K562 (cell line): Measurements from ENCODE around the gene TMF1. TPM values are rescaled to one million over a fixed set of nuclear protein-coding genes. Genes with fewer than 3 reads are reported as not detected.

Experiments used
- ATAC-seq: fragments of 200-7000 bp; cut with Tn5 transposase; 3 replicates; pipeline ENCODE4 v1.9.1; 2020; ENCODE audit warnings: moderate library complexity
- BruUV-seq: library from RNA; stranded (reverse); fragments of 400-500 nt; replicated peaks from 2 replicates; lab custom pipeline; 2021; lab: Mats Ljungman, UMichigan
- CTCF ChIA-PET: fragments of 300-600 bp; formaldehyde crosslinking; extraction: SDS; loops from one replicate; lab custom pipeline; 2021; ENCODE audit warnings: low intra/inter-chr PET ratio; lab: Yijun Ruan, JAX
- POLR2A ChIA-PET: fragments of 300-600, 350-650 bp; sonication (Branson Sonifier 250); formaldehyde crosslinking; extraction: SDS; loops from one replicate; lab custom pipeline; 2021; ENCODE audit warnings: antibody characterized with exemption, inconsistent platforms; lab: Yijun Ruan, JAX
- DNase-seq, 4 experiments: peaks; one replicate each; pipeline versions ENCODE4 v3.0.0 to v3.0.0-alpha.2; 2011 to 2018; ENCODE audit warnings: low spot score in 3 of 4, mixed read lengths in 3 of 4; ENCODE audit errors: extremely low read depth in 1 of 4
- FAIRE-seq: peaks from 2 replicates; lab custom pipeline; 2011; peaks lifted over from hg19 to GRCh38; lab: Jason Lieb, UNC
- H2AFZ ChIP-seq: 2 replicates; pipeline ENCODE4 v1.6.0; 2011; ENCODE audit warnings: low read depth, low read length, control low read depth, inconsistent platforms
- H3K27ac ChIP-seq: fragments of 200-600 bp; 3 replicates; pipeline ENCODE4 v1.8.0; 2011; ENCODE audit warnings: low read depth, mild to moderate bottlenecking, control low read depth, inconsistent platforms, low read length, moderate library complexity, mixed read lengths; ENCODE audit errors: extremely low read depth
- H3K27me3 ChIP-seq, 2 experiments: fragments of 300-600 bp in 1 of 2; 2 replicates in 1 of 2; 3 replicates in 1 of 2; pipeline versions ENCODE4 v1.6.0 to v1.8.0; 2011; ENCODE audit warnings: inconsistent platforms in 2 of 2, low read length in 2 of 2, mild to moderate bottlenecking in 1 of 2, mixed read lengths in 1 of 2, moderate library complexity in 1 of 2; ENCODE audit not compliant: control insufficient read depth in 2 of 2, insufficient read depth in 2 of 2
- H3K36me3 ChIP-seq: fragments of 300-600 bp; 3 replicates; pipeline ENCODE4 v1.8.0; 2011; ENCODE audit warnings: mild to moderate bottlenecking, low read length, inconsistent platforms; ENCODE audit not compliant: control insufficient read depth, insufficient read depth
- H3K4me1 ChIP-seq, 2 experiments: fragments of 200-600 bp in 1 of 2; replicated peaks in 1 of 2; 2 replicates in 1 of 2; 3 replicates in 1 of 2; pipeline versions ENCODE4 v1.5.1 to v1.8.0; 2011; ENCODE audit warnings: inconsistent platforms in 2 of 2, low read length in 2 of 2, mild to moderate bottlenecking in 1 of 2, mixed read lengths in 1 of 2, moderate library complexity in 1 of 2; ENCODE audit not compliant: control insufficient read depth in 2 of 2, insufficient read depth in 2 of 2
- H3K4me2 ChIP-seq: 2 replicates; pipeline ENCODE4 v1.6.1; 2011; ENCODE audit warnings: low read length, control low read depth, inconsistent platforms, mixed read lengths; ENCODE audit not compliant: insufficient read depth
- H3K4me3 ChIP-seq: fragments of 200-600 bp; sonication (generic), shearing (Covaris generic); 2 replicates; pipeline ENCODE4 v1.5.1; 2016; ENCODE audit warnings: control low read depth, inconsistent platforms
- H3K79me2 ChIP-seq: fragments of 200-600 bp; 3 replicates; pipeline ENCODE4 v1.8.0; 2011; ENCODE audit warnings: low read length, inconsistent platforms; ENCODE audit not compliant: control insufficient read depth, insufficient read depth
- H3K9ac ChIP-seq, 2 experiments: 2 replicates each; pipeline versions ENCODE4 v1.6.0 to v1.6.1; 2011; ENCODE audit warnings: low read depth in 2 of 2, low read length in 2 of 2, control low read depth in 1 of 2, inconsistent platforms in 1 of 2, mild to moderate bottlenecking in 1 of 2, mixed read lengths in 1 of 2; ENCODE audit not compliant: insufficient read depth in 1 of 2
- H3K9me1 ChIP-seq: one replicate; pipeline ENCODE4 v1.6.0; 2011; ENCODE audit warnings: inconsistent platforms, mild to moderate bottlenecking, low read length, moderate library complexity; ENCODE audit not compliant: control insufficient read depth, insufficient read depth
- H3K9me3 ChIP-seq: replicated peaks from 2 replicates; pipeline ENCODE4 v1.5.1; 2011; ENCODE audit warnings: low read depth, low read length, inconsistent platforms; ENCODE audit not compliant: control insufficient read depth, insufficient read depth
- H4K20me1 ChIP-seq: replicated peaks from 2 replicates; pipeline ENCODE4 v1.6.1; 2011; ENCODE audit warnings: low read length, inconsistent platforms, mixed read lengths; ENCODE audit not compliant: control insufficient read depth, insufficient read depth
- ARHGAP35 ChIP-seq: fragments of 450-650 bp; IDR thresholded peaks from 2 replicates; pipeline ENCODE4 v1.6.1; 2018; ENCODE audit not compliant: partially characterized antibody
- CBX5 ChIP-seq: IDR thresholded peaks from 2 replicates; pipeline ENCODE4 v1.6.1; 2014; ENCODE audit warnings: low read depth, borderline replicate concordance
- DPF2 ChIP-seq: fragments of 450-650 bp; IDR thresholded peaks from 2 replicates; pipeline ENCODE4 v1.6.1; 2016
- KLF10 ChIP-seq: fragments of 250-450 bp; sonication (Bioruptor Pico); IDR thresholded peaks from 2 replicates; pipeline ENCODE4 v1.6.1; 2021; ENCODE audit warnings: matching md5 sums
- MLX ChIP-seq, 2 experiments: fragments of 450-650 bp in 1 of 2; sonication (generic) in 1 of 2; formaldehyde crosslinking; conservative IDR thresholded peaks; 2 replicates each; pipeline versions ENCODE4 v1.4.0 to v1.8.1; 2020 to 2022; ENCODE audit warnings: mild to moderate bottlenecking in 1 of 2, missing genetic modification reagents in 1 of 2
- MXI1 ChIP-seq: IDR thresholded peaks from 2 replicates; pipeline ENCODE4 v1.6.1; 2011; ENCODE audit warnings: low read depth, mild to moderate bottlenecking, improper control_type of control experiment, low read length
- SRSF7 ChIP-seq: fragments of 200-400 bp; formaldehyde crosslinking; optimal IDR thresholded peaks from 2 replicates; pipeline ENCODE3; 2017; ENCODE audit warnings: mild to moderate bottlenecking, low read depth, low read length
- THAP7 ChIP-seq: fragments of 250-450 bp; sonication (Bioruptor Pico); IDR thresholded peaks from 2 replicates; pipeline ENCODE4 v1.5.0; 2021
- TOE1 ChIP-seq, 2 experiments: fragments of 450-650 bp in 1 of 2; sonication (generic) in 1 of 2; formaldehyde crosslinking in 1 of 2; IDR thresholded peaks; 2 replicates each; pipeline versions ENCODE4 v1.7.1 to v1.8.0; 2016 to 2022; ENCODE audit warnings: borderline replicate concordance in 2 of 2, mild to moderate bottlenecking in 2 of 2, antibody characterized with exemption in 1 of 2, inconsistent platforms in 1 of 2, low read depth in 1 of 2, missing genetic modification reagents in 1 of 2, moderate library complexity in 1 of 2
- ZBTB8A ChIP-seq: fragments of 450-650 bp; IDR thresholded peaks from 2 replicates; pipeline ENCODE4 v1.6.1; 2018; ENCODE audit warnings: mild to moderate bottlenecking, moderate library complexity; ENCODE audit not compliant: partially characterized antibody
- ZNF224 ChIP-seq: sonication (generic); formaldehyde crosslinking; IDR thresholded peaks from 2 replicates; pipeline ENCODE4 v1.8.0; 2022; ENCODE audit warnings: mild to moderate bottlenecking, missing genetic modification reagents
- WGBS: fragments of 100-300 bp; shearing (Covaris generic); methylation state at CpG from one replicate; pipeline ENCODE4 v1.1.6; 2016; ENCODE audit warnings: low coverage, mixed read lengths; ENCODE audit not compliant: insufficient coverage; ENCODE audit errors: missing lambda C conversion rate; 5-methylcytosine and 5-hydroxymethylcytosine counted together
- in situ Hi-C: fragments of 300-500 bp; cut with MboI; formaldehyde crosslinking; loops from 4 replicates; pipeline ENCODE4 v1.15.0; 2018; ENCODE audit warnings: inconsistent platforms, mixed read lengths
- intact Hi-C: fragments of 100-400 bp; cut with micrococcal nuclease; formaldehyde crosslinking; loops from 2 replicates; pipeline ENCODE4 v1.14.2; 2022
- polyA plus RNA-seq, 8 experiments: library from polyadenylated mRNA; depleted of rRNA in 4 of 8; stranded (reverse) in 5 of 8; unstranded in 3 of 8; fragments of >200 nt; fragmentation: Nextera tagmentation in 2 of 8; fragmentation: Illumina TruSeq in 1 of 8; extraction: Ambion mirVana in 2 of 8; extraction: Trizol in 1 of 8; gene quantifications; 2 replicates each; pipeline versions ENCODE4 v1.2.1 to v1.2.3, GENCODE V29; 2011 to 2014; ENCODE audit warnings: inconsistent platforms in 1 of 8, missing spikeins in 1 of 8
- total RNA-seq, 7 experiments: library from RNA; depleted of rRNA in 6 of 7; stranded (reverse); fragments of >200 nt in 6 of 7; fragmentation: Illumina TruSeq in 2 of 7; extraction: Trizol in 2 of 7; gene quantifications; 2 replicates each; pipeline versions ENCODE4 v1.2.1 to v1.2.3, GENCODE V29; 2011 to 2021; ENCODE audit warnings: low replicate concordance in 1 of 7
- TF ChIP-seq, protein P1 (sequence below): sonication (generic); formaldehyde crosslinking; IDR thresholded peaks from 2 replicates; pipeline ENCODE4 v1.8.1; 2022; ENCODE audit warnings: missing genetic modification reagents
- TF ChIP-seq, protein P2 (sequence below): fragments of 450-650 bp; IDR thresholded peaks from 2 replicates; pipeline ENCODE4 v1.6.1; 2016; ENCODE audit warnings: missing biosample characterization, missing genetic modification characterization
- TF ChIP-seq, protein P3 (sequence below): sonication (generic); formaldehyde crosslinking; IDR thresholded peaks from 2 replicates; pipeline ENCODE4 v1.8.0; 2022; ENCODE audit warnings: missing genetic modification reagents, mild to moderate bottlenecking, borderline replicate concordance

TMF1 gene
- total and polyA plus RNA-seq, 9 of the 15 experiments (the other 6 are each of a cell fraction or from before 2014, with no cell fraction given), result 3.1 to 13.9 (median 10.3) TPM

- intact Hi-C loops, result no loop called here
- Histone ChIP-seq H3K4me3 (no peak overlapping the region), H3K27me3 (no peaks in the 10 kb centered on the region), H3K27ac (no peak overlapping the region), H2AFZ (no peak overlapping the region), H3K36me3 (peaks cover 39% of the 10 kb centered on the region; the same call in 1 of the 3 replicates), H3K79me2 (no peaks in the 10 kb centered on the region), H3K9ac (no peak overlapping the region), H3K4me1 (peaks cover 3 to 4% of the 10 kb centered on the region in 2 experiments; a peak in 2 of 5 replicates), H3K4me2 (no peak overlapping the region), H3K9me3 (no peaks in the 10 kb centered on the region), H3K9me1 (no peaks in the 10 kb centered on the region), H4K20me1 (no peaks in the 10 kb centered on the region)
- CTCF ChIA-PET, result no interaction called here
- POLR2A ChIA-PET, result interaction anchor here (0.7 to 1.3 kb wide), 2 partner anchors 11 to 13 kb away, joined by 3 to 4 read pairs; no protein-coding TSS in a partner anchor
- no peak for DNase-seq
- FAIRE-seq, result no peak
- WGBS, result 100% methylated on average over 1 of the region's 1 CpG
- BruUV-seq, result no TSS peak
- in situ Hi-C loops, result no loop called here
- ATAC-seq, result no peak
- TF ChIP-seq, protein P1, sequence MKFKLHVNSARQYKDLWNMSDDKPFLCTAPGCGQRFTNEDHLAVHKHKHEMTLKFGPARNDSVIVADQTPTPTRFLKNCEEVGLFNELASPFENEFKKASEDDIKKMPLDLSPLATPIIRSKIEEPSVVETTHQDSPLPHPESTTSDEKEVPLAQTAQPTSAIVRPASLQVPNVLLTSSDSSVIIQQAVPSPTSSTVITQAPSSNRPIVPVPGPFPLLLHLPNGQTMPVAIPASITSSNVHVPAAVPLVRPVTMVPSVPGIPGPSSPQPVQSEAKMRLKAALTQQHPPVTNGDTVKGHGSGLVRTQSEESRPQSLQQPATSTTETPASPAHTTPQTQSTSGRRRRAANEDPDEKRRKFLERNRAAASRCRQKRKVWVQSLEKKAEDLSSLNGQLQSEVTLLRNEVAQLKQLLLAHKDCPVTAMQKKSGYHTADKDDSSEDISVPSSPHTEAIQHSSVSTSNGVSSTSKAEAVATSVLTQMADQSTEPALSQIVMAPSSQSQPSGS, result no peak
- TF ChIP-seq MXI1 (no peak), DPF2 (no peak), MLX (CRISPR knock-in tag; conservative IDR thresholded peaks at IDR 0.05) (no peak), THAP7 (no peak), SRSF7 (no peak), ARHGAP35 (no peak), CBX5 (no peak), ZNF224 (CRISPR knock-in tag) (no peak), KLF10 (CRISPR knock-in tag) (no peak), ZBTB8A (no peak), TOE1 (IDR thresholded peaks at IDR 0.05; ENCODE audit: borderline replicate concordance) (no peak), TOE1 (CRISPR knock-in tag; IDR thresholded peaks at IDR 0.05; ENCODE audit: borderline replicate concordance, low read depth) (no peak)
- TF ChIP-seq, protein P2, sequence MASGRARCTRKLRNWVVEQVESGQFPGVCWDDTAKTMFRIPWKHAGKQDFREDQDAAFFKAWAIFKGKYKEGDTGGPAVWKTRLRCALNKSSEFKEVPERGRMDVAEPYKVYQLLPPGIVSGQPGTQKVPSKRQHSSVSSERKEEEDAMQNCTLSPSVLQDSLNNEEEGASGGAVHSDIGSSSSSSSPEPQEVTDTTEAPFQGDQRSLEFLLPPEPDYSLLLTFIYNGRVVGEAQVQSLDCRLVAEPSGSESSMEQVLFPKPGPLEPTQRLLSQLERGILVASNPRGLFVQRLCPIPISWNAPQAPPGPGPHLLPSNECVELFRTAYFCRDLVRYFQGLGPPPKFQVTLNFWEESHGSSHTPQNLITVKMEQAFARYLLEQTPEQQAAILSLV (tag), result no peak
- TF ChIP-seq, protein P3, sequence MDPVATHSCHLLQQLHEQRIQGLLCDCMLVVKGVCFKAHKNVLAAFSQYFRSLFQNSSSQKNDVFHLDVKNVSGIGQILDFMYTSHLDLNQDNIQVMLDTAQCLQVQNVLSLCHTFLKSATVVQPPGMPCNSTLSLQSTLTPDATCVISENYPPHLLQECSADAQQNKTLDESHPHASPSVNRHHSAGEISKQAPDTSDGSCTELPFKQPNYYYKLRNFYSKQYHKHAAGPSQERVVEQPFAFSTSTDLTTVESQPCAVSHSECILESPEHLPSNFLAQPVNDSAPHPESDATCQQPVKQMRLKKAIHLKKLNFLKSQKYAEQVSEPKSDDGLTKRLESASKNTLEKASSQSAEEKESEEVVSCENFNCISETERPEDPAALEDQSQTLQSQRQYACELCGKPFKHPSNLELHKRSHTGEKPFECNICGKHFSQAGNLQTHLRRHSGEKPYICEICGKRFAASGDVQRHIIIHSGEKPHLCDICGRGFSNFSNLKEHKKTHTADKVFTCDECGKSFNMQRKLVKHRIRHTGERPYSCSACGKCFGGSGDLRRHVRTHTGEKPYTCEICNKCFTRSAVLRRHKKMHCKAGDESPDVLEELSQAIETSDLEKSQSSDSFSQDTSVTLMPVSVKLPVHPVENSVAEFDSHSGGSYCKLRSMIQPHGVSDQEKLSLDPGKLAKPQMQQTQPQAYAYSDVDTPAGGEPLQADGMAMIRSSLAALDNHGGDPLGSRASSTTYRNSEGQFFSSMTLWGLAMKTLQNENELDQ (CRISPR knock-in tag), result no peak
Observed at GRCh38 chr3:68999605-69000004, 52.5 kb downstream of the TMF1 start.
